ENCODE data around the gene PRLH. TPM values are rescaled to one million over a fixed set of nuclear protein-coding genes. Genes with fewer than 3 reads are reported as not detected.

The PRLH gene
- polyA plus RNA-seq, 2 donors = not detected

DNA sequence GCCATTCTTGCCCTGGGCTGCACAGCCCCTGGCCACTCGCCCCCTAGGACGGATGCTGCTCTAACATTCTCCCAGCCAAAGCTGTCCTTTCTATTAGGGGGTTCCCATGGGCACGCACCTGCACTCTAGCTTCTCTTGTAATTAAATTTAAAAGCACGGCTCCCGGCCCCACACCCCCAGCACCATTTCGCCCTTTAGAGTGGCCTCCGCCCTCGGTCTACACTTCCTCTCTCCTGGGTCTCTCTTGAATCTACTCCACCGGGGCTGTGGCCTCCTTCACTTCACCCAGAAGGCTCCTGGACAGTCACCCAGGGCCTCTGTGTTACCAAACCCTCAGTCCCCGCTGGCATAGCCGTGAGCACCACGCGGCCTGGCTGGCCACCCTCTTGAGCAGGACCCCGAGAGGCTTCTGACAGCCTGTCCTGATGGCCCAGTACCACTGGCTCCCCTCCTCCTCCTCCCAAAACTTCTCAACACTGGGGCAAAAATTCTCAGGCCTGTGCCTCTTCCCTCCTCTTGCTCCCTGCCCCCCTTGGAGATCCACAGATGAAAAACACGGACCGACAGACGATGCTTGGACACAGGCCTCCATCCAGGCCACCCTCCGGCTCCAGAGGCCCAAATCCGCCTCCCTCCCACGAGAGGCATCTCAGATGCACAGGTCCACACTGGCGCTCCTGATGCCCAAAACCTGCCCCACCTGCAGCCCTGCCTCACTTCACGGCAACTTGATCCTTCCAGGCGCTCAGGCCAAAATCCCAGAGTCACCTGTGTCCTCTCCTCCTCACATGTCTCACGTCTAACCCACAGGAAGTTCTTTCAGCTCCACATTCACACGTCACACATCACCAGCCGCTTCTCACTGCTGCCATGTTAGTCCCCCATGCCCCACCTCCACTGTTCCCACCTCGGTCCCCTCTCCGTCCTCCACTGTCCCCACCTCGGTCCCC, 31.1 kb downstream of the PRLH start:
- 88 to 90% methylated on average over 29 of the region's 29 CpGs for WGBS, 2 donors
- H3K4me3 ChIP-seq (ENCODE audit: low read depth in 1 of 2, low read length in 2 of 2) = no peak overlapping the region
- no peak overlapping the region for H3K27ac ChIP-seq (ENCODE audit: low read depth in 2 of 2, low read length in 1 of 2)
- no peaks in the 10 kb centered on the region for H3K27me3 ChIP-seq (ENCODE audit: control insufficient read depth in 1 of 2, insufficient read depth in 2 of 2, low read length in 2 of 2)
- H3K9me3 ChIP-seq (ENCODE audit: control insufficient read depth in 2 of 2, insufficient read depth in 1 of 2, low read depth in 1 of 2, low read length in 1 of 2) = no peaks in the 10 kb centered on the region
- peaks cover 3 to 4% of the 10 kb centered on the region in 2 donors for H3K4me1 ChIP-seq (ENCODE audit: control insufficient read depth in 2 of 2, insufficient read depth in 2 of 2, low read length in 1 of 2)
- no peaks in the 10 kb centered on the region for H3K36me3 ChIP-seq (ENCODE audit: control insufficient read depth in 2 of 2, insufficient read depth in 2 of 2, low read length in 1 of 2)

DNA sequence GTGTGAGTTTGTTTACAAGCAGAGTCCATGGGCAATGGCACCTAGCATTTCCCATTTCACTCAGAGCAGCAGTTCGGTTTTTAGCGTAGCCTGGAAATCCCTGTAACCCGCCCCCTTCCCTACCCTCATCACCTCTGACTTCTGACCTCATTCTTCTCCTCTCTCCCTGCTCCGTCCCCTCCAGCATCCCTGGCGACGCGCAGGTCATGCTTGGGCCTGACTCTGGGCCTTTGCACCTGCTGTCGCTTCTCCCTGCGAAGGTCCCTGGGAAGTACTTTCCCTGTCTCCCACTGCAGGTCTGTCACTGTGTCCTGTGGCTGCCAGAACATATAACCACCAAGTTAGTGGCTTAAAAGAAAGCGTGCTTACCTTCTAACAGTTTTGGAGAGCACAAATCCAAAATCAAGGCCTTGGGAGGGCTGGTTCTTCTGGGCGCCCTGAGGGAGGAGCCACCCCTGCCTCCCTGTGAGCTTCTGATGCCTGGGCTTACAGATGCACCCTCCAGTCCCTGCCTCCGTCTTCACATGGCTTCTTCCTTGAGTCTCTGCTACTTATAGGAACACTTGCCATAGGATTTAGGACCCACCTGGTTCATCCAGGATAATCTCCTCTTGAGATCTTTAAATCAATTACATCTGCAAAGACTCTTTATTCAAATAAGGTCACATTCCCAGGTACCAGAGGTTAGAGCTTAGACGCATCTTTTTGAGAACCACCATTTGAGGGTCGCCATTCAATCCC, 32.3 kb downstream of the PRLH start:
- H3K36me3 ChIP-seq (ENCODE audit: control insufficient read depth in 2 of 2, insufficient read depth in 2 of 2, low read length in 1 of 2) = no peaks in the 10 kb centered on the region
- H3K4me3 ChIP-seq (ENCODE audit: low read depth in 1 of 2, low read length in 2 of 2) = no peak overlapping the region
- H3K4me1 ChIP-seq (ENCODE audit: control insufficient read depth in 2 of 2, insufficient read depth in 2 of 2, low read length in 1 of 2) = peaks cover 3% of the 10 kb centered on the region in 2 donors
- H3K27me3 ChIP-seq (ENCODE audit: control insufficient read depth in 1 of 2, insufficient read depth in 2 of 2, low read length in 2 of 2) = no peaks in the 10 kb centered on the region
- H3K9me3 ChIP-seq (ENCODE audit: control insufficient read depth in 2 of 2, insufficient read depth in 1 of 2, low read depth in 1 of 2, low read length in 1 of 2) = no peaks in the 10 kb centered on the region
- WGBS, 2 donors = 90 to 92% methylated on average over 14 of the region's 14 CpGs
- no peak overlapping the region for H3K27ac ChIP-seq (ENCODE audit: low read depth in 2 of 2, low read length in 1 of 2)

DNA sequence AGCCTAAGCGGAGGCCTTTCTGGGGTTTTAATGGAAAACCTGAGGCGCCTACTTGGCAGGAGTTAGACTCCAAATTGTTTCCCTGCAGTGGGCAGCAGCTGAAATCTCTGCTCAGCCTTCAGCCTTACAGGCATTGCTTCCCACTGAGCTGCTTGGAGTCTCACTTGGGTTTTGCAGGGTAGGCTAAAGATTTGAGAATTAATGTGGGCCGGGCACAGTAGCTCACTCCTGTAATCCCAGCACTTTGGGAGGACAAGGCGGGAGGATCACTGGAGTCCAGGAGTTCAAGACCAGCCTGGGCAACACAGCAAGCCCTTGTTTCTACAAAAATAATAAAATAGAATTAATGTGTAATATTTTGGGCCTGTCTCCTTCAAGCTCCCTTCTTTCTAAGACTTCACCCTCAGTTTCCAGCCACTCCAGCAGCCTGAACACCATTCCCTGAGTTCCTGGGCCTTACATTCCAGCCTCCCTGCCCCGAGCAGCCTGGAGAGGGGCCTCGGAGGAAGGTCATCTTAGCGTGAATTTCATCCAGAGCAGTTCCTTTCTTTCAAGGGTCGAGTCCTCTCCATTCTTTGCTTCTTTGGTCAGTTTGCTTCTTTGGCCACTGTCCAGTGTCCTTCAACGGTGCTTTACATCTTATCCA, 33.2 kb downstream of the PRLH start:
- Histone ChIP-seq H3K36me3 (ENCODE audit: control insufficient read depth in 2 of 2, insufficient read depth in 2 of 2, low read length in 1 of 2) (no peaks in the 10 kb centered on the region), H3K27ac (ENCODE audit: low read depth in 2 of 2, low read length in 1 of 2) (peak overlapping the region; percentile 40 to 80), H3K4me1 (ENCODE audit: control insufficient read depth in 2 of 2, insufficient read depth in 2 of 2, low read length in 1 of 2) (peaks cover 3 to 5% of the 10 kb centered on the region in 2 donors), H3K27me3 (ENCODE audit: control insufficient read depth in 1 of 2, insufficient read depth in 2 of 2, low read length in 2 of 2) (no peaks in the 10 kb centered on the region), H3K4me3 (ENCODE audit: low read depth in 1 of 2, low read length in 2 of 2) (no peak overlapping the region), H3K9me3 (ENCODE audit: control insufficient read depth in 2 of 2, insufficient read depth in 1 of 2, low read depth in 1 of 2, low read length in 1 of 2) (no peaks in the 10 kb centered on the region)
- 77 to 78% methylated on average over 9 of the region's 9 CpGs for WGBS, 2 donors

DNA sequence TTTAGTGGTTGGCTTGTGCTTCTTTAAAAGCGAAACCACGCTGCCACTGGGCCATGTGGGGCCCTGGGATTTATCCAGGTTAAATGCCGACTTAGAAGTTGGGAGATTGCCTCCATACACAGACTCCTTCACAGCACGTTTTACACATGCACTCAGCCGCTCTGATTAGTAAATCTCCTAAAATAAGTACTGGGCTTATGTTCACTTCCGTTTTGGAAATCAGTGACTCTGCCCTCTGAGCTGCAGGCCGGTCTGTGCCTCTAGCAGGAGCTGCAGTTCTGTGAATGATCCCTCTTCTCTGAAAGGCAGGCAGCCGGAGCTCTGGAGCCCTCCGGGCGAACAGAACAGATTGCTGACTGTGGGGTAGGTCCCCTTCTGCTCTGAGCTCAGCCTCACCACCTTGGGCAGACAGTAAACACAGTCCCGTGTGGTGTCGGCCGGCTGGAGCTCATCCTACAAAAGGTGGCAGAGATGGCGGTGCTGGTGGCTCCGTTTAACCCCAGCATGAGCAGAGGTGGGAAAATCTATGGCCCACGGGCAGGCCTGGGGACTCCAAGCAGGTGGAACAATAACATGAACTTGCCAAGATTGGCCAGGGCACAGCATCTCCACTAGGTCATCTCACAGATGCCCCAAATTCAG, 34.0 kb downstream of the PRLH start:
- peaks cover 3 to 5% of the 10 kb centered on the region in 2 donors for H3K4me1 ChIP-seq (ENCODE audit: control insufficient read depth in 2 of 2, insufficient read depth in 2 of 2, low read length in 1 of 2)
- no peaks in the 10 kb centered on the region for H3K36me3 ChIP-seq (ENCODE audit: control insufficient read depth in 2 of 2, insufficient read depth in 2 of 2, low read length in 1 of 2)
- no peak overlapping the region for H3K4me3 ChIP-seq (ENCODE audit: low read depth in 1 of 2, low read length in 2 of 2)
- no peaks in the 10 kb centered on the region for H3K27me3 ChIP-seq (ENCODE audit: control insufficient read depth in 1 of 2, insufficient read depth in 2 of 2, low read length in 2 of 2)
- WGBS, 2 donors = 41 to 54% methylated on average over 16 of the region's 16 CpGs
- H3K9me3 ChIP-seq (ENCODE audit: control insufficient read depth in 2 of 2, insufficient read depth in 1 of 2, low read depth in 1 of 2, low read length in 1 of 2) = no peaks in the 10 kb centered on the region
- H3K27ac ChIP-seq (ENCODE audit: low read depth in 2 of 2, low read length in 1 of 2) = peak overlapping the region; percentile 40 to 80

DNA sequence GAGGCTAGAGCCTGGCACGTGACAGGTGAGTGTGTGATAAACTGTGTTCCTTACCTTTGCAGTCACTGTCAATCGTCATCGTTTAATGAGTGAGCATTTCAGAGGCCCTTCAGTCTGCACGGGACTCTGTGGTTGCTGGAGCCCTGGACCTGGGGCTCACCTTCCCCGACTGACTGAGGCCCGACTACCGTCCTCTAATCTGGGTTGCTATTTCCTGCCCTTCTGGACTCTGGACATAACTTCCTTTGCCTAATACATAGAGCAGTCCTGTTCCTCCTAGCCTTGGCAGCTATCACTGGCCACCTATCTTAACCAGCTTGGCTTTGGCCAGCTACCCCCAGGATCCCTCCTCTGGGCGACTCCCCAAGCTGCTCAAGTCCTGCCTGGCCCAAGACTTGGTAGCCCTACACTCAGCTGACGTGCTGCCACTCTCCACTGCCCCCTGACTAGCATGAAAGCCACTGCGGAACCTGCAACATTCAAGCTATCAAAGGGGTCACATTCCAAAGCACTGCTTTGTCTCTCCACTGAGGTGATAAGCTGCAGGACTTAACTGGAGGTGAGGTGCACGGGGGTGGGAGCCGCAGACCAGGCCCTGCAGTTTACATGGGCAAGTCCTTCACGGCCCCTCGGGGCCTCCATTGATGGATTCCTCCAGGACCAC, 35.2 kb downstream of the PRLH start:
- Histone ChIP-seq H3K36me3 (ENCODE audit: control insufficient read depth in 2 of 2, insufficient read depth in 2 of 2, low read length in 1 of 2) (no peaks in the 10 kb centered on the region), H3K9me3 (ENCODE audit: control insufficient read depth in 2 of 2, insufficient read depth in 1 of 2, low read depth in 1 of 2, low read length in 1 of 2) (no peaks in the 10 kb centered on the region), H3K4me3 (ENCODE audit: low read depth in 1 of 2, low read length in 2 of 2) (no peak overlapping the region), H3K27ac (ENCODE audit: low read depth in 2 of 2, low read length in 1 of 2) (no peak overlapping the region), H3K27me3 (ENCODE audit: control insufficient read depth in 1 of 2, insufficient read depth in 2 of 2, low read length in 2 of 2) (no peaks in the 10 kb centered on the region), H3K4me1 (ENCODE audit: control insufficient read depth in 2 of 2, insufficient read depth in 2 of 2, low read length in 1 of 2) (peaks cover 3 to 5% of the 10 kb centered on the region in 2 donors)
- WGBS, 2 donors = 86 to 93% methylated on average over 14 of the region's 14 CpGs

DNA sequence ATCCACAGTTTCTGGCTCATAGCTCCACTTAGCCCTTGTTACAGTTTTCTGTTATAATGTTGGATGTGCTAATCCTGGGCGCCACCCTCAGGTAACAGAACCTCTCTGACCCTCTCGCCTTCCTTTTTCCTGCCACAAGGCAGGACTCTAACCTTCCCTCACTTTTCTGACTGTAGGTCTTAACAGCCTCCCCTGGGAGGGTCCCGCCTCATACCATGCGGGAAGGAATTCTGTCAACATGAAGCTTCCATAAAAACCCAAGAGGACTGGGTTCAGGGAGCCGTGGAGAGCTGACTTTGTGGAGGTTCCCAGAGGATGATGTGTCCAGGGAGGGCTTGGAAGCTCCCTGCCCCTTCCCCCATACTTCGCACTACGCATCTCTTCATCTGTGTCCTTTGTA, 36.0 kb downstream of the PRLH start:
- H3K9me3 ChIP-seq (ENCODE audit: control insufficient read depth in 2 of 2, insufficient read depth in 1 of 2, low read depth in 1 of 2, low read length in 1 of 2) = no peaks in the 10 kb centered on the region
- no peak overlapping the region for H3K27ac ChIP-seq (ENCODE audit: low read depth in 2 of 2, low read length in 1 of 2)
- no peaks in the 10 kb centered on the region for H3K36me3 ChIP-seq (ENCODE audit: control insufficient read depth in 2 of 2, insufficient read depth in 2 of 2, low read length in 1 of 2)
- no peaks in the 10 kb centered on the region for H3K27me3 ChIP-seq (ENCODE audit: control insufficient read depth in 1 of 2, insufficient read depth in 2 of 2, low read length in 2 of 2)
- peaks cover 3 to 5% of the 10 kb centered on the region in 2 donors for H3K4me1 ChIP-seq (ENCODE audit: control insufficient read depth in 2 of 2, insufficient read depth in 2 of 2, low read length in 1 of 2)
- 92 to 93% methylated on average over 7 of the region's 7 CpGs for whole genome bisulfite sequencing, 2 donors
- H3K4me3 ChIP-seq (ENCODE audit: low read depth in 1 of 2, low read length in 2 of 2) = no peak overlapping the region

DNA sequence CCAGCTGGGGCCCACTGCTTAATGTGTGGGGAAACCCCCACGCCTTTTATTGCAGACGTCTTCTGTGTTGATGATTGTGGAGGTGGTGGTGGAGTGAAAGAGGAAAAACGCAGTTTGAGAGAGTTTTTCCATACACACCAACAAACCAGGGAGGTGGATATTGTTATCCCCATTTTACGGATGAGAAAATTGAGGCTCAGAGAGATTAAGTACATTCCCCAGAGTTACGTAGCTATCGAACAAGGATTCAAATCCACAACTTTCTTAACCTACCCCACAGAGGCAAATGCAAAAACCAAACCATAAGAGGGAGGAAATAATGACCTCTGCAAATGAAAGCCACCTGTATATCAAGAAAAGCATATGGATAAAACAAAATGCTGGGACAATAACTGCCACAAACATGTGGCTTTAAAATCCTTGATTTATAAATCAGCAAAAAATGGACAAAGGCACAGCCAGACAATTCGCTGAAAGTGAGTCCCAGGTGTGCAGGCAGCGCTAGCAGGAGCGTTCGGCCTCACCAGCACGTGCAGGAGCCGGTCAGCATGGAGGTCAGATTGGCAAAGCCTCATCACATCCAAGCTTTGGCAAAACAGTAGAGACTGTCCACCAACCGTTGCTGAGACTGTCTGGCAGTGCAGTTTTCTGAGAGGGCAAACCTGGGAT, 36.8 kb downstream of the PRLH start:
- Histone ChIP-seq H3K9me3 (ENCODE audit: control insufficient read depth in 2 of 2, insufficient read depth in 1 of 2, low read depth in 1 of 2, low read length in 1 of 2) (no peaks in the 10 kb centered on the region), H3K4me1 (ENCODE audit: control insufficient read depth in 2 of 2, insufficient read depth in 2 of 2, low read length in 1 of 2) (peaks cover 3 to 5% of the 10 kb centered on the region in 2 donors), H3K36me3 (ENCODE audit: control insufficient read depth in 2 of 2, insufficient read depth in 2 of 2, low read length in 1 of 2) (no peaks in the 10 kb centered on the region), H3K4me3 (ENCODE audit: low read depth in 1 of 2, low read length in 2 of 2) (no peak overlapping the region), H3K27ac (ENCODE audit: low read depth in 2 of 2, low read length in 1 of 2) (peak overlapping the region in 1 of 2 donors; percentile 29), H3K27me3 (ENCODE audit: control insufficient read depth in 1 of 2, insufficient read depth in 2 of 2, low read length in 2 of 2) (no peaks in the 10 kb centered on the region)
- 81 to 85% methylated on average over 13 of the region's 13 CpGs for WGBS, 2 donors

DNA sequence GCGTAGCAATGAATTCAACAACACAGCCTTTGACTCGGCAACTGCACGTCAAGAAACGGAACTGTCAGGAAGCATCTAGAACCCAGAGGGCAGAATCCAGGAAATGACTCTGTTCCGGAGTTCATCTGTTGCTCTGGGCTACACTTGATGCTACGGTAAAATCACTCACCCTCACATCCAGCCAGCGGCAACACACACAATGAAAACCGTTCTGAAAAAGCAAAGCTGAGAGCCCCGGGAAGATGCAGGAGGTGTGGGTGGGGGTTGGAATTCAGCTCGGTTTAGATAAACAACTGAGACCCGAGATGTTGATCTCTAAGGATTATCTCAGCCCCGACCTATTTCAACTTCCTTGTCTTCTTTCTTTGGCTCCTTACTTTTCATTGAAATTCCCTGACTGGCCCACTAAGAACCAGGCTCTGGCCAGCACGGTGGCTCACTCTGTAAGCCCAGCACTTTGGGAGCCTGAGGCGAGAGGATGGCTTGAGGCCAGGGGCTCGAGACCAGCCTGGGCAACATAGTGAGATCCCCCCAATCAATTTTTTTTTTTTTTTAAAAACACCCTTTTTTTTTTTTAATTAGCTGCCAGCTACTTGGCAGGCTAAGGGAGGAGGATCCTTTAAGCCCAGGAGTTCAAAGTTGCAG, 37.5 kb downstream of the PRLH start:
- Histone ChIP-seq H3K27ac (ENCODE audit: low read depth in 2 of 2, low read length in 1 of 2) (peak overlapping the region in 1 of 2 donors; percentile 58), H3K36me3 (ENCODE audit: control insufficient read depth in 2 of 2, insufficient read depth in 2 of 2, low read length in 1 of 2) (no peaks in the 10 kb centered on the region), H3K4me1 (ENCODE audit: control insufficient read depth in 2 of 2, insufficient read depth in 2 of 2, low read length in 1 of 2) (peaks cover 2 to 3% of the 10 kb centered on the region in 2 donors), H3K9me3 (ENCODE audit: control insufficient read depth in 2 of 2, insufficient read depth in 1 of 2, low read depth in 1 of 2, low read length in 1 of 2) (no peaks in the 10 kb centered on the region), H3K4me3 (ENCODE audit: low read depth in 1 of 2, low read length in 2 of 2) (no peak overlapping the region), H3K27me3 (ENCODE audit: control insufficient read depth in 1 of 2, insufficient read depth in 2 of 2, low read length in 2 of 2) (no peaks in the 10 kb centered on the region)
- 21 to 27% methylated on average over 15 of the region's 15 CpGs for WGBS, 2 donors

All from esophagus (tissue), 2 donors.